GM20000 (cell line): ENCODE results near the gene SPECC1L.
"Not testable (repeated sequence)": the region's sequence is repeated elsewhere in the genome, so short reads cannot be mapped to it uniquely, and the experiment has no call there.

ENCODE experiments used
- DNase-seq: peaks from one replicate; pipeline ENCODE4 v3.0.0; 2012; ENCODE audit warnings: low spot score
- CTCF ChIP-seq: IDR thresholded peaks from 2 replicates; pipeline ENCODE4 v1.5.1; 2012; ENCODE audit warnings: mild to moderate bottlenecking, control low read depth; ENCODE audit errors: extremely low read depth, missing control alignments

Gene SPECC1L

GRCh38 chr22:24232124-24232523 is 38.5 kb upstream of the SPECC1L start:
- no peak for DNase-seq
- TF ChIP-seq CTCF = no peak

- TF ChIP-seq CTCF = no peak
- no peak for DNase-seq
Measured at GRCh38 chr22:24232725-24233124, 37.9 kb upstream of the SPECC1L start.

GRCh38 chr22:24233235-24233634 is 37.4 kb upstream of the SPECC1L start:
- TF ChIP-seq CTCF = no peak
- no peak for DNase-seq

GRCh38 chr22:24233816-24234215 is 36.8 kb upstream of the SPECC1L start:
- no peak for TF ChIP-seq CTCF
- no peak for DNase-seq

- DNase-seq = no peak
- no peak for TF ChIP-seq CTCF
Measured at GRCh38 chr22:24235315-24235714, 35.3 kb upstream of the SPECC1L start.

GRCh38 chr22:24236656-24237055 is 34.0 kb upstream of the SPECC1L start:
- DNase-seq = no peak
- TF ChIP-seq CTCF = no peak

GRCh38 chr22:24238101-24238694 is 32.4 kb upstream of the SPECC1L start:
- not testable (repeated sequence) for DNase-seq

GRCh38 chr22:24240381-24240780 is 30.2 kb upstream of the SPECC1L start:
- no peak for DNase-seq
- TF ChIP-seq CTCF = no peak

GRCh38 chr22:24240985-24241692 is 29.5 kb upstream of the SPECC1L start:
- not testable (repeated sequence) for DNase-seq

GRCh38 chr22:24243417-24243816 is 27.2 kb upstream of the SPECC1L start:
- not testable (repeated sequence) for DNase-seq
